ENCODE measurements around the gene RPL36AL. TPM values are rescaled to one million over a fixed set of nuclear protein-coding genes. Genes with fewer than 3 reads are reported as not detected.
"Not testable (repeated sequence)": the region's sequence is repeated elsewhere in the genome, so short reads cannot be mapped to it uniquely, and the experiment has no call there.

The RPL36AL gene
- total RNA-seq, 4 donors from 2014 or later, result 200 to 323 (median 277) TPM

- Histone ChIP-seq H3K27me3 (no peaks in the 10 kb centered on the region), H3K4me3 (peak overlapping the region; percentile 72 to 85 (median 80)), H3K9me3 (no peaks in the 10 kb centered on the region), H3K36me3 (peaks cover 0 to 23% (median 16%) of the 10 kb centered on the region in 4 donors), H3K27ac (replicated peaks in 1 of 4) (peak overlapping the region; percentile 91 to 95 (median 92)), H3K4me1 (peaks cover 30 to 48% (median 46%) of the 10 kb centered on the region in 4 donors)
- no peak for DNase-seq (ENCODE audit: extremely low spot score)
- intact Hi-C loops (cut with DNase I), result no loop called here
- TF ChIP-seq POLR2A (IDR thresholded peaks at IDR 0.05; ENCODE audit: low read depth) (no peak), POLR2AphosphoS5 (IDR thresholded peaks at IDR 0.05) (no peak), CTCF (IDR thresholded peaks at IDR 0.05) (no peak), EP300 (IDR thresholded peaks at IDR 0.05) (no peak)
- 2% methylated on average over 11 of the region's 11 CpGs for WGBS
Observed at GRCh38 chr14:49619730-49620129, 696 bp downstream of the RPL36AL start.

DNA sequence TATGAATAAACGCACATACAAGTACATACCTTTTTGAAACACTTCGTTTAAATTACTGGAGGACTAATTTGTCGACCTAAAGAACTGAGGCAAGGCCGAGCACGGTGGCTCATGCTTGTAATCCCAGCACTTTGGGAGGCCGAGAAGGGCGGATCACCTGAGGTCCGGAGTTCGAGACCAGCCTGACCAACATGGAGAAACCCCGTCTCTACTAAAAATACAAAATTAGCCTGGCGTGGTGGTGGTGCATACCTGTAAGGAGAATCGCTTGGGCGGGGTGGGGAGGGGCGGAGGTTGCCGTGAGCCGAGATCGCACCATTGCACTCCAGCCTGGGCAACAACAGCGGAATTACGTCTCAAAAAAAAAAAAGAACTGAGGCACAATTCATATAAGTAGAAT, 1.2 kb downstream of the RPL36AL start:
- peak overlapping the region; percentile 91 to 95 (median 92) for H3K27ac ChIP-seq (replicated peaks in 1 of 4)
- DNase-seq (ENCODE audit: extremely low spot score); intact Hi-C loops (cut with DNase I); H3K9me3 ChIP-seq; H3K27me3 ChIP-seq: not testable (repeated sequence)
- H3K4me3 ChIP-seq, result peak overlapping the region; percentile 72 to 85 (median 80)
- H3K4me1 ChIP-seq, result peaks cover 30 to 48% (median 44%) of the 10 kb centered on the region in 4 donors
- WGBS, result 72% methylated on average over 19 of the region's 19 CpGs
- peaks cover 0 to 23% (median 16%) of the 10 kb centered on the region in 4 donors for H3K36me3 ChIP-seq

DNA sequence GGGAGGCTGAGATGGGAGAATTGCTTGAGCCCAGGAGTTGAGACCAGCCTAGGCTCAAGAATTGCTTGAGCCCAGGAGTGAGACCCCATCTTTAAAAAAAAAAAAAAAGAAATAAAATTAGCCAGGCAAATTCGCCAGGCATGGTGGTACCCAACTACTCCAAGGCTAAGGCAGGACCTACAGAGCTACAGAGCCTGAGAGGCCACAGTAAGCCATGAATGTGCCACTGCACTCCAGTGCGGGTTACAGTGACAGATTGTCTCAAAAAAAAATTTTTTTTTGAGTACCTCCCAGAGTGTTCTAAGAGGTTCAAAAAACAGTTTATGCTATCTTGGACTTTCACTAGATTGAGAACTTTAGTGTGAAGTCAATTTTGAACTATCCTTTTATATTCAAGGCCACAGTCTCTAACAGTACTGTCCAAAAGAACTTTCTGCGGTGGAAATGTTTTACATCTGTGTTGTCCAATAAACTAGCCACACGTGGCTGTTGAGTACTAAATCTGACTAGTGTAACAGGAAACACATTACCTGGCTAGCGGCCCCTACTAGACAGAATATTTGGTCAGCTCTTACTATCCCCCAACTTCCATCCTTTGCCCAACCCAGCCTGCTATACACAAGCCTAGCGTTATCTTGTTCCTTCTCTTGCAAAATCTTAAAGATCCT, 2.4 kb downstream of the RPL36AL start:
- no peak for DNase-seq (ENCODE audit: extremely low spot score)
- 86% methylated on average over 6 of the region's 6 CpGs for WGBS
- H3K9me3 ChIP-seq, result no peaks in the 10 kb centered on the region
- H3K36me3 ChIP-seq, result peaks cover 0 to 23% (median 16%) of the 10 kb centered on the region in 4 donors
- H3K27me3 ChIP-seq, result no peaks in the 10 kb centered on the region
- intact Hi-C loops (cut with DNase I), result no loop called here
- no peak overlapping the region for H3K27ac ChIP-seq (replicated peaks in 1 of 4)
- peaks cover 23 to 36% (median 31%) of the 10 kb centered on the region in 4 donors for H3K4me1 ChIP-seq
- no peak for TF ChIP-seq EP300 (IDR thresholded peaks at IDR 0.05)
- no peak for TF ChIP-seq POLR2A (IDR thresholded peaks at IDR 0.05; ENCODE audit: low read depth)
- no peak for TF ChIP-seq CTCF (IDR thresholded peaks at IDR 0.05)
- no peak for TF ChIP-seq POLR2AphosphoS5 (IDR thresholded peaks at IDR 0.05)
- no peak overlapping the region for H3K4me3 ChIP-seq

DNA sequence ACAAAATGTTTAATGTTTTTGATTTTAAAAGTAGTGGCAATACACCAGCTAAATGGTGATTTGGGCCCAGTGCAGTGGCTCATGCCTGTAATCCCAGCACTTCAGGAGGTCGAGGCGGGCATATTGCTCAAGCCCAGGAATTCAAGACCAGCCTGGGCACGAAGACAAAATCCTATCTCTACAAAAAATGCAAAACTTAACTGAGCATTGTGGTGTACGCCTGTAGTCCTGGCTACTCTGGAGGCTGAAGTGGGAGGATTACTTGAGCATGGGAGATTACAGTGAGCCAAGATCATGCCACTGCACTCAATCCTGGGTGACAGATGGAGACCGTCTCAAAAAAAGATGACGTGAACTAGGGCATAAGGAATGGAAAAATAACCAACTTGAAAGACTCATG, 4.7 kb downstream of the RPL36AL start:
- Histone ChIP-seq H3K9me3 (no peaks in the 10 kb centered on the region), H3K27ac (replicated peaks in 1 of 4) (no peak overlapping the region), H3K27me3 (no peaks in the 10 kb centered on the region), H3K4me1 (peaks cover 9 to 17% (median 13%) of the 10 kb centered on the region in 4 donors), H3K4me3 (no peak overlapping the region), H3K36me3 (peaks cover 0 to 23% (median 16%) of the 10 kb centered on the region in 4 donors)
- intact Hi-C loops (cut with DNase I), result no loop called here
- WGBS, result 92% methylated on average over 6 of the region's 6 CpGs
- TF ChIP-seq POLR2A (IDR thresholded peaks at IDR 0.05; ENCODE audit: low read depth) (no peak), CTCF (IDR thresholded peaks at IDR 0.05) (no peak), POLR2AphosphoS5 (IDR thresholded peaks at IDR 0.05) (no peak), EP300 (IDR thresholded peaks at IDR 0.05) (no peak)
- DNase-seq (ENCODE audit: extremely low spot score), result no peak

- peaks cover 0 to 23% (median 16%) of the 10 kb centered on the region in 4 donors for H3K36me3 ChIP-seq
- DNase-seq (ENCODE audit: extremely low spot score), result no peak
- WGBS, result 98% methylated on average over 2 of the region's 2 CpGs
- no peak overlapping the region for H3K4me3 ChIP-seq
- intact Hi-C loops (cut with DNase I), result no loop called here
- TF ChIP-seq CTCF (IDR thresholded peaks at IDR 0.05), result no peak
- TF ChIP-seq POLR2A (IDR thresholded peaks at IDR 0.05; ENCODE audit: low read depth), result no peak
- no peak for TF ChIP-seq POLR2AphosphoS5 (IDR thresholded peaks at IDR 0.05)
- no peak for TF ChIP-seq EP300 (IDR thresholded peaks at IDR 0.05)
- peaks cover 4 to 10% (median 6%) of the 10 kb centered on the region in 4 donors for H3K4me1 ChIP-seq
- no peaks in the 10 kb centered on the region for H3K27me3 ChIP-seq
- H3K27ac ChIP-seq (replicated peaks in 1 of 4), result no peak overlapping the region
- H3K9me3 ChIP-seq, result no peaks in the 10 kb centered on the region
Observed at GRCh38 chr14:49614196-49614595, 6.2 kb downstream of the RPL36AL start.
